ENCODE data around the gene TRPC6.

TRPC6 gene

GRCh38 chr11:101583251-101584128, at the start of gene TRPC6:
Gene TRPC6, minus strand, starts transcription at chr11:101584007. Its CDS starts 504 bp downstream, at chr11:101583503.
- no peak within 1 kb of the TSS for H3K27ac ChIP-seq (ENCODE audit: poor library complexity, severe bottlenecking)
- H3K4me3 ChIP-seq (ENCODE audit: severe bottlenecking), result peak within 1 kb of the TSS; percentile 31
- no peak for TF ChIP-seq CTCF (IDR thresholded peaks at IDR 0.05; ENCODE audit: poor library complexity, severe bottlenecking)
- peak; percentile 38 for DNase-seq (ENCODE audit: low spot score)
- peaks cover 41% of the 10 kb centered on the region for H3K27me3 ChIP-seq (ENCODE audit: insufficient read depth, poor library complexity, severe bottlenecking)
- H3K36me3 ChIP-seq (ENCODE audit: low read depth), result no peaks in the 10 kb centered on the region
- no peaks in the 10 kb centered on the region for H3K4me1 ChIP-seq (ENCODE audit: insufficient read depth, poor library complexity, severe bottlenecking)
- no peaks in the 10 kb centered on the region for H3K9me3 ChIP-seq (ENCODE audit: severe bottlenecking)
- ATAC-seq (ENCODE audit: low read depth), result peak; percentile 82

DNA sequence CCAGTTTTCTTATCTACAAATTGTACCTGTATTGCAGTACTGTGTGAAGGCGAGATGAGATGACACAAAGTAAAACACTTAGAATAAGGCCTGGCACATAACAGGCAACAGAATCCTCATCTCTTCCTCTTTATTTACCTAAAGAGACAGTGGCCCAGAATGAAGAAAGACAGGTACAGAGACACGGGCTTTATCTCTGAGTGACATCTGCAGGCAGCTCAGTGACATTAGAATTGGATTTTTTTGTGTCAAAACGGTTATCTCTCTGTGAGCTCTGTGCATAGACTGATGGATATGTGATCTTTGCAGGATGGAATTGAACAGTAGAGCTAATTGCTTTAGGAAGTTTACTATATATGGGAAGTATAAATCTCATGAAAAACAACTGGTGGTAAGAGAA, 36.2 kb upstream of the TRPC6 start:
- Histone ChIP-seq H3K27ac (ENCODE audit: poor library complexity, severe bottlenecking) (no peak overlapping the region), H3K9me3 (ENCODE audit: severe bottlenecking) (no peaks in the 10 kb centered on the region)

GRCh38 chr11:101618709-101619108, 34.9 kb upstream of the TRPC6 start:
- DNase-seq (ENCODE audit: low spot score) (no peak), ATAC-seq (ENCODE audit: low read depth) (peak; percentile 76)
- Histone ChIP-seq H3K9me3 (ENCODE audit: severe bottlenecking) (no peaks in the 10 kb centered on the region), H3K27me3 (ENCODE audit: insufficient read depth, poor library complexity, severe bottlenecking) (no peaks in the 10 kb centered on the region), H3K36me3 (ENCODE audit: low read depth) (no peaks in the 10 kb centered on the region), H3K27ac (ENCODE audit: poor library complexity, severe bottlenecking) (peak overlapping the region; percentile 91), H3K4me3 (ENCODE audit: severe bottlenecking) (no peak overlapping the region), H3K4me1 (ENCODE audit: insufficient read depth, poor library complexity, severe bottlenecking) (peaks cover 19% of the 10 kb centered on the region)
- no peak for TF ChIP-seq CTCF (IDR thresholded peaks at IDR 0.05; ENCODE audit: poor library complexity, severe bottlenecking)

More for the DNA sequence above, 36.2 kb upstream of the TRPC6 start:
- no peak for TF ChIP-seq CTCF (IDR thresholded peaks at IDR 0.05; ENCODE audit: poor library complexity, severe bottlenecking)
- Histone ChIP-seq H3K4me3 (ENCODE audit: severe bottlenecking) (no peak overlapping the region), H3K4me1 (ENCODE audit: insufficient read depth, poor library complexity, severe bottlenecking) (peaks cover 19% of the 10 kb centered on the region), H3K27me3 (ENCODE audit: insufficient read depth, poor library complexity, severe bottlenecking) (no peaks in the 10 kb centered on the region), H3K36me3 (ENCODE audit: low read depth) (no peaks in the 10 kb centered on the region)
- ATAC-seq (ENCODE audit: low read depth), result no peak
- DNase-seq (ENCODE audit: low spot score), result no peak

DNA sequence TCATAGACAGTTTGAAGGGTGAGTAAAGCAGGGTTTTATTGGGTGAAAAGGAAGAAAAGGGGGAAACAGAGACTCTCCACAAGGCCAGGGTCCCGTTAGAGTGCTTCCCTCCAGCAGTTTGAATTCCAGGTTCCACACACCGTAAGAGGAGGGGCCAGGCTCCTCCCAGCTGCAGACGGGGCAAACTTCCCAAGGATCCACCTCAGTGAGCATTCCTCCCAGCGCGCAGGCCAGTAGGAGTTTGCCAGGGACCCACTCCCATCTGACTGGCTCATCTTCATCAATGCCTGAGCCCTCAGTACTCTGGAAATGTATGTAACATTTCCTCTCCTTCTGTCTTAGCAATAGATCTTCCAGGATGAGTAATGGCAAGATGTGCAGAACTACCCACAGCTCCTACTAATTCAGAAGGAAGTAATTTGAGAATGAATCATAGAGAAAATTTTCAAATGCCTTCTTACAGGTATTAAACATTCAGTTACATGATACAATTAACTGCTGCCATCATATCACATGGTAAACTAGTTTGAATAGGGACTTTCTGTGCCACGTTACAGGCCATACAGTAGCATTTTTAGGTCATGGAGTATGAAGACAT, 34.0 kb upstream of the TRPC6 start:
- Histone ChIP-seq H3K4me1 (ENCODE audit: insufficient read depth, poor library complexity, severe bottlenecking) (peaks cover 19% of the 10 kb centered on the region), H3K27me3 (ENCODE audit: insufficient read depth, poor library complexity, severe bottlenecking) (no peaks in the 10 kb centered on the region), H3K4me3 (ENCODE audit: severe bottlenecking) (no peak overlapping the region), H3K27ac (ENCODE audit: poor library complexity, severe bottlenecking) (peak overlapping the region; percentile 91), H3K36me3 (ENCODE audit: low read depth) (no peaks in the 10 kb centered on the region), H3K9me3 (ENCODE audit: severe bottlenecking) (no peaks in the 10 kb centered on the region)
- DNase-seq (ENCODE audit: low spot score), result peak; percentile 61
- TF ChIP-seq CTCF (IDR thresholded peaks at IDR 0.05; ENCODE audit: poor library complexity, severe bottlenecking), result no peak
- ATAC-seq (ENCODE audit: low read depth), result peak; percentile 91
